Spleen (tissue), 11 donors: ENCODE data around the gene ELOVL2. TPM values are rescaled to one million over a fixed set of nuclear protein-coding genes. Genes with fewer than 3 reads are reported as not detected.

Experiments used
- DNase-seq: peaks from one replicate; pipeline ENCODE4 v3.0.0-alpha.2; 2020
- H3K27ac ChIP-seq, 8 donors: fragments of 200-600 bp; sonication (generic) in 7 of 8; 1 replicate in 4 of 8; 2 replicates in 4 of 8; pipeline versions ENCODE4 v1.5.0 to v1.8.0; 2016 to 2021; ENCODE audit warnings: inconsistent platforms in 4 of 8, mild to moderate bottlenecking in 4 of 8, moderate library complexity in 1 of 8
- H3K27me3 ChIP-seq, 7 donors: fragments of 200-600 bp; sonication (generic) in 6 of 7; replicated peaks in 1 of 7; 1 replicate in 4 of 7; 2 replicates in 3 of 7; pipeline versions ENCODE4 v1.5.0 to v1.8.0; 2016 to 2021; ENCODE audit warnings: inconsistent platforms in 3 of 7, mild to moderate bottlenecking in 1 of 7
- H3K36me3 ChIP-seq, 6 donors: fragments of 200-600 bp; sonication (generic) in 5 of 6; 1 replicate in 4 of 6; 2 replicates in 2 of 6; pipeline versions ENCODE4 v1.5.0 to v1.8.0; 2016 to 2021; ENCODE audit warnings: inconsistent platforms in 2 of 6
- H3K4me1 ChIP-seq, 6 donors: fragments of 200-600 bp; sonication (generic) in 5 of 6; 1 replicate in 3 of 6; 2 replicates in 3 of 6; pipeline versions ENCODE4 v1.5.0 to v1.8.0; 2016 to 2021; ENCODE audit warnings: inconsistent platforms in 3 of 6
- H3K4me3 ChIP-seq, 8 donors: fragments of 200-600 bp; sonication (generic) in 7 of 8; 1 replicate in 4 of 8; 2 replicates in 4 of 8; pipeline versions ENCODE4 v1.5.0 to v1.8.0; 2016 to 2021; ENCODE audit warnings: inconsistent platforms in 4 of 8, mild to moderate bottlenecking in 4 of 8, moderate library complexity in 2 of 8
- H3K9me3 ChIP-seq, 8 donors: fragments of 200-600 bp; sonication (generic) in 7 of 8; 1 replicate in 4 of 8; 2 replicates in 4 of 8; pipeline versions ENCODE4 v1.5.0 to v1.8.0; 2016 to 2021; ENCODE audit warnings: inconsistent platforms in 4 of 8
- CTCF ChIP-seq, 11 experiments: fragments of 200-600 bp in 7 of 11; fragments of 450-650 bp in 4 of 11; sonication (generic) in 4 of 11; IDR thresholded peaks in 8 of 11; conservative IDR thresholded peaks in 3 of 11; 1 replicate in 7 of 11; 2 replicates in 4 of 11; pipeline versions ENCODE4 v1.4.0 to v1.8.0; 2016 to 2021; ENCODE audit warnings: antibody characterized with exemption in 11 of 11, inconsistent platforms in 4 of 11, mild to moderate bottlenecking in 1 of 11
- POLR2A ChIP-seq, 3 donors: fragments of 450-650 bp; IDR thresholded peaks; one replicate each; pipeline ENCODE4 v1.5.1; 2017; ENCODE audit warnings: antibody characterized with exemption in 3 of 3, mild to moderate bottlenecking in 1 of 3
- POLR2AphosphoS5 ChIP-seq, 3 donors: sonication (generic); formaldehyde crosslinking; IDR thresholded peaks; one replicate each; pipeline ENCODE4 v1.5.1; 2017; ENCODE audit warnings: antibody characterized with exemption in 3 of 3
- WGBS, 5 donors: extraction: QIAGEN DNeasy Blood & Tissue Kit in 3 of 5; methylation state at CpG; one replicate each; pipeline versions ENCODE4 v1.1.5 to v1.1.7; 2013 to 2018; 5-methylcytosine and 5-hydroxymethylcytosine counted together
- intact Hi-C: fragments of 100-400 bp; cut with DNase I; formaldehyde crosslinking; loops from one replicate; pipeline ENCODE4 v1.15.0; 2023; ENCODE audit warnings: low total_unique reads
- polyA plus RNA-seq, 3 donors: library from polyadenylated mRNA; stranded (reverse); fragments of 200-250 nt; gene quantifications; one replicate each; pipeline ENCODE4 v1.2.1, GENCODE V29; 2013
- total RNA-seq, 7 donors: library from RNA; depleted of rRNA in 3 of 7; stranded (reverse); fragments of >200 nt in 3 of 7; fragmentation: NEBNext Ultra II Directional in 4 of 7; extraction: Animal tissue kit (Norgen Biotek cat#: 25700) in 4 of 7; gene quantifications; one replicate each; pipeline versions ENCODE4 v1.1.0 to v1.2.1, GENCODE V29; 2016 to 2021
- donor health status: healthy with polysubstance abuse.
- donor health status: DM: no; HTN: no; CAD: no; lungs with moderate emphysema.
- donor health status: DM: no; HTN: no; CAD: no.
- donor health status: Bipolar disorder and iron deficiency.
- donor health status: healthy.
- donor health status: DM: no; HTN: no; CAD: no.
- donor health status: DM: yes; HTN: yes; CAD: no.

The ELOVL2 gene
- total and polyA plus RNA-seq, 10 donors = 0.03 to 0.08 (median 0.04) TPM; not detected in 7

GRCh38 chr6:11078266-11078665 is 34.2 kb upstream of the ELOVL2 start:
- H3K4me3 ChIP-seq = no peak overlapping the region
- intact Hi-C loops = no loop called here
- no peaks in the 10 kb centered on the region for H3K27me3 ChIP-seq
- no peaks in the 10 kb centered on the region for H3K4me1 ChIP-seq
- DNase-seq = no peak
- TF ChIP-seq POLR2AphosphoS5 (IDR thresholded peaks at IDR 0.05) (no peak), CTCF (IDR thresholded peaks at IDR 0.05 in 8 of 11, conservative IDR thresholded peaks at IDR 0.05 in 3 of 11) (no peak), POLR2A (IDR thresholded peaks at IDR 0.05) (no peak)
- H3K9me3 ChIP-seq = no peaks in the 10 kb centered on the region
- H3K27ac ChIP-seq = no peak overlapping the region
- 90 to 95% (median 91%) methylated on average over 4 of the region's 4 CpGs for WGBS, 5 donors
- H3K36me3 ChIP-seq = no peaks in the 10 kb centered on the region

DNA sequence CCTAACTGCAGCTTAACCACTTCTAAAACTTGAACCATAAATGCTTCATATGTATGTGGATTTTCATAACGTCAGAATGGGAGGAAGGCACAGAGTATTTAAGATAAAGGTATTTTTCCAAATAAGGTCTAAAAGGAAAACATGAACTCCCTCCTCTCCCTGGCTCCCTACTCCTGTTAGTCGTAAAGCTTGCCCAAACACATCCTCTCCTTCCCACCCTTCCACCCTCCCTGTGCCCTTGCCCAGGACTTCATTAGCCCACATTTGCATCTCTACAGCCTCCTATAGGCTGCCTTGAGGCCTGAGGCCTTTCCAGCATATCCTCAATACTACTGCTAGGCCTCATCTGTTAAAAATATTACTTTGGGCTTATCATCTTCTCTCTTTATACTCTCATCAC is 32.4 kb upstream of the ELOVL2 start:
- no peaks in the 10 kb centered on the region for H3K27me3 ChIP-seq
- intact Hi-C loops = no loop called here
- no peak overlapping the region for H3K27ac ChIP-seq
- 79 to 91% (median 82%) methylated on average over 2 of the region's 2 CpGs for WGBS, 5 donors
- TF ChIP-seq POLR2A (IDR thresholded peaks at IDR 0.05) (no peak), CTCF (IDR thresholded peaks at IDR 0.05 in 8 of 11, conservative IDR thresholded peaks at IDR 0.05 in 3 of 11) (no peak), POLR2AphosphoS5 (IDR thresholded peaks at IDR 0.05) (no peak)
- H3K9me3 ChIP-seq = no peaks in the 10 kb centered on the region
- DNase-seq = no peak
- no peak overlapping the region for H3K4me3 ChIP-seq
- no peaks in the 10 kb centered on the region for H3K4me1 ChIP-seq
- no peaks in the 10 kb centered on the region for H3K36me3 ChIP-seq

DNA sequence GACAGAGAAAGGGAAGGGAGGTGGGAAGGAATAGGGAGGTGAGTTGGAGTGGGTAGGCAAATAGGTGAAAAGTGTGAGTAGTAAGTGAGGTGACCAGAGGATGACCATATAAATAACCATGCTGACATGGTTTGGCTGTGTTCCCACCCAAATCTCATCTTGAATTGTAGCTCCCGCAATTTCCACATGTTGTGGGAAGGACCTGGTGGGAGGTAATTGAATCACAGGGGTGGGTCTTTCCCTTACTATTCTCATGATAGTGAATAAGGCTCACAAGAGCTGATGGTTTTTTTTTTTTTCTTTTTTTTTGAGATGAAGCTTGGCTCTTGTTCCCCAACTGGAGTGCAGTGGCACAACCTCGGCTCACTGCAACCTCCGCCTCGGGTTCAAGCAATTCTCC is 28.0 kb upstream of the ELOVL2 start:
- Histone ChIP-seq H3K27me3 (no peaks in the 10 kb centered on the region), H3K4me3 (no peak overlapping the region), H3K27ac (no peak overlapping the region), H3K36me3 (no peaks in the 10 kb centered on the region), H3K4me1 (no peaks in the 10 kb centered on the region), H3K9me3 (no peaks in the 10 kb centered on the region)
- DNase-seq = no peak
- 82 to 99% (median 95%) methylated on average over 4 of the region's 4 CpGs for WGBS, 5 donors
- TF ChIP-seq POLR2A (IDR thresholded peaks at IDR 0.05) = no peak
- TF ChIP-seq CTCF (IDR thresholded peaks at IDR 0.05 in 8 of 11, conservative IDR thresholded peaks at IDR 0.05 in 3 of 11) = no peak
- TF ChIP-seq POLR2AphosphoS5 (IDR thresholded peaks at IDR 0.05) = no peak
- intact Hi-C loops = no loop called here

GRCh38 chr6:11069760-11070159 is 25.7 kb upstream of the ELOVL2 start:
- no peaks in the 10 kb centered on the region for H3K9me3 ChIP-seq
- no peak for DNase-seq
- no peaks in the 10 kb centered on the region for H3K27me3 ChIP-seq
- H3K27ac ChIP-seq = no peak overlapping the region
- H3K4me3 ChIP-seq = no peak overlapping the region
- H3K4me1 ChIP-seq = no peaks in the 10 kb centered on the region
- WGBS, 5 donors = 57 to 75% (median 63%) methylated on average over 2 of the region's 2 CpGs
- no peaks in the 10 kb centered on the region for H3K36me3 ChIP-seq
- intact Hi-C loops = loop anchor here (2.0 to 10.0 kb wide), 2 partner anchors 115 to 595 kb away; no protein-coding TSS in a partner anchor
- TF ChIP-seq POLR2A (IDR thresholded peaks at IDR 0.05) = no peak
- TF ChIP-seq CTCF (IDR thresholded peaks at IDR 0.05 in 8 of 11, conservative IDR thresholded peaks at IDR 0.05 in 3 of 11) = no peak
- TF ChIP-seq POLR2AphosphoS5 (IDR thresholded peaks at IDR 0.05) = no peak
